HL-60/S4 (cell line): ENCODE data around the gene POGZ.

ENCODE experiments used
- in situ Hi-C: fragments of 300-500 bp; cut with MboI; formaldehyde crosslinking; loops from 2 replicates; pipeline ENCODE4 v1.14.3; 2022; ENCODE audit warnings: low sequenced_read_pairs

Gene POGZ

GRCh38 chr1:151478140-151478812, 19.0 kb upstream of the POGZ start:
- in situ Hi-C loops, result no loop called here

- in situ Hi-C loops, result no loop called here
Measured at GRCh38 chr1:151477066-151477465, 17.8 kb upstream of the POGZ start.

- in situ Hi-C loops, result no loop called here
Measured at GRCh38 chr1:151476083-151476482, 16.8 kb upstream of the POGZ start.

- in situ Hi-C loops, result no loop called here
Measured at GRCh38 chr1:151475175-151475574, 15.9 kb upstream of the POGZ start.

- in situ Hi-C loops, result no loop called here
Measured at GRCh38 chr1:151474745-151475144, 15.5 kb upstream of the POGZ start.

GRCh38 chr1:151472856-151473731, 13.8 kb upstream of the POGZ start:
- in situ Hi-C loops, result no loop called here

- in situ Hi-C loops, result no loop called here
Measured at GRCh38 chr1:151465026-151465425, 5.7 kb upstream of the POGZ start.

- in situ Hi-C loops, result no loop called here
Measured at GRCh38 chr1:151461694-151462093, 2.4 kb upstream of the POGZ start.

GRCh38 chr1:151458802-151459330, 428 bp downstream of the POGZ start:
- in situ Hi-C loops, result no loop called here

- in situ Hi-C loops, result no loop called here
Measured at GRCh38 chr1:151457911-151458801, 1.1 kb downstream of the POGZ start.

- in situ Hi-C loops, result no loop called here
Measured at GRCh38 chr1:151455966-151456365, 3.3 kb downstream of the POGZ start.

GRCh38 chr1:151455231-151455630, 4.1 kb downstream of the POGZ start:
- in situ Hi-C loops, result no loop called here

GRCh38 chr1:151447696-151448095, 11.6 kb downstream of the POGZ start:
- in situ Hi-C loops, result loop anchor here (25.0 kb wide), 1 partner anchor 290 kb away; no protein-coding TSS in a partner anchor

- in situ Hi-C loops, result loop anchor here (25.0 kb wide), 1 partner anchor 293 kb away; no protein-coding TSS in a partner anchor
Measured at GRCh38 chr1:151444783-151445177, 14.5 kb downstream of the POGZ start.

- in situ Hi-C loops, result loop anchor here (25.0 kb wide), 1 partner anchor 293 kb away; no protein-coding TSS in a partner anchor
Measured at GRCh38 chr1:151443846-151444782, 15.2 kb downstream of the POGZ start.

GRCh38 chr1:151437396-151437795, 21.9 kb downstream of the POGZ start:
- in situ Hi-C loops, result loop anchor here (25.0 kb wide), 1 partner anchor 300 kb away; no protein-coding TSS in a partner anchor

- in situ Hi-C loops, result loop anchor here (25.0 kb wide), 1 partner anchor 300 kb away; no protein-coding TSS in a partner anchor
Measured at GRCh38 chr1:151436985-151437384, 22.3 kb downstream of the POGZ start.

GRCh38 chr1:151435174-151435573, 24.1 kb downstream of the POGZ start:
- in situ Hi-C loops, result loop anchor here (25.0 kb wide), 1 partner anchor 302 kb away; no protein-coding TSS in a partner anchor

- in situ Hi-C loops, result loop anchor here (25.0 kb wide), 1 partner anchor 303 kb away; no protein-coding TSS in a partner anchor
Measured at GRCh38 chr1:151433827-151434226, 25.5 kb downstream of the POGZ start.
